ENCODE measurements around the gene BOLA1.

- TF ChIP-seq, protein P1, sequence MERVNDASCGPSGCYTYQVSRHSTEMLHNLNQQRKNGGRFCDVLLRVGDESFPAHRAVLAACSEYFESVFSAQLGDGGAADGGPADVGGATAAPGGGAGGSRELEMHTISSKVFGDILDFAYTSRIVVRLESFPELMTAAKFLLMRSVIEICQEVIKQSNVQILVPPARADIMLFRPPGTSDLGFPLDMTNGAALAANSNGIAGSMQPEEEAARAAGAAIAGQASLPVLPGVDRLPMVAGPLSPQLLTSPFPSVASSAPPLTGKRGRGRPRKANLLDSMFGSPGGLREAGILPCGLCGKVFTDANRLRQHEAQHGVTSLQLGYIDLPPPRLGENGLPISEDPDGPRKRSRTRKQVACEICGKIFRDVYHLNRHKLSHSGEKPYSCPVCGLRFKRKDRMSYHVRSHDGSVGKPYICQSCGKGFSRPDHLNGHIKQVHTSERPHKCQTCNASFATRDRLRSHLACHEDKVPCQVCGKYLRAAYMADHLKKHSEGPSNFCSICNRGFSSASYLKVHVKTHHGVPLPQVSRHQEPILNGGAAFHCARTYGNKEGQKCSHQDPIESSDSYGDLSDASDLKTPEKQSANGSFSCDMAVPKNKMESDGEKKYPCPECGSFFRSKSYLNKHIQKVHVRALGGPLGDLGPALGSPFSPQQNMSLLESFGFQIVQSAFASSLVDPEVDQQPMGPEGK (CRISPR knock-in tag; IDR thresholded peaks at IDR 0.05; ENCODE audit: borderline replicate concordance), result no peak
- no peak for TF ChIP-seq SNAI2 (CRISPR knock-in tag; IDR thresholded peaks at IDR 0.05)
- TF ChIP-seq TSHZ2 (CRISPR knock-in tag; IDR thresholded peaks at IDR 0.05), result no peak
- TF ChIP-seq ESRRG (CRISPR knock-in tag; IDR thresholded peaks at IDR 0.05), result no peak
- TF ChIP-seq RARB (CRISPR knock-in tag; IDR thresholded peaks at IDR 0.05), result no peak
- no peak for TF ChIP-seq ARNTL (CRISPR knock-in tag; IDR thresholded peaks at IDR 0.05; ENCODE audit: borderline replicate concordance, low read depth)
- TF ChIP-seq TOX (CRISPR knock-in tag; IDR thresholded peaks at IDR 0.05; ENCODE audit: borderline replicate concordance), result peak; percentile 15; the same call in 1 of the 2 replicates
- TF ChIP-seq ZNF8 (CRISPR knock-in tag; IDR thresholded peaks at IDR 0.05), result no peak
- no peak for TF ChIP-seq CSDC2 (CRISPR knock-in tag; IDR thresholded peaks at IDR 0.05)
- no peak for TF ChIP-seq ZFP3 (CRISPR knock-in tag; IDR thresholded peaks at IDR 0.05)
- no peak for TF ChIP-seq ZC3H10 (CRISPR knock-in tag; IDR thresholded peaks at IDR 0.05)
- TF ChIP-seq CREB5 (CRISPR knock-in tag; IDR thresholded peaks at IDR 0.05; ENCODE audit: low read depth), result no peak
These were observed 37.0 kb downstream of the BOLA1 start, which contains the start of gene MTMR11 for GRCh38 chr1:149936170-149936991.

Measured in SK-N-SH treated with all-trans-retinoic acid at 6 μM for 48 hours (cell line).